ENCODE measurements around the gene ITIH3.

Gene ITIH3

DNA sequence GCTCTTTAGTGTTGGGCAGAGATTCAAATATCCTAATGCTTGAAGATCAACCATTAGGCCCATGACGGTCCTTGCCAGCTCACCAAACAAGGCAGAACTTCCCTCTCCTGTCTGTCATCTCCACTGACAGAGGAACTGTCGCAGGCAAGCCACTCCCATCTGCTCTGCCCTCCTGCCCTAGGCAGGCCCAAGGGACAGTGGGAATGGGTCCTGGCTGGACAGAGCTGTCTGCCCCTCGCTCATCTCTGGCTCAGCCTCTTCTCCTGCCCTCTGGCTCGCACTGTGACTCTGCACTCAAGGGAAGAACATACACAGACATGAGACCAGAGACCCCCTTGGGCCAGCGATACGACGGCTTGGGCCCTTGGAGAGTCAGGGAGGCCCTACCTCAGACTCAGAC lies 47.8 kb downstream of the ITIH3 start:
- H3K27me3 ChIP-seq (ENCODE audit: insufficient read depth, insufficient read length) = no peaks in the 10 kb centered on the region
- peaks cover 25% of the 10 kb centered on the region for H3K36me3 ChIP-seq (ENCODE audit: insufficient read depth, insufficient read length, low read length)
- TF ChIP-seq ZNF274 (IDR thresholded peaks at IDR 0.05; ENCODE audit: low read depth, low read length) (no peak), SUZ12 (IDR thresholded peaks at IDR 0.05; ENCODE audit: extremely low read depth, insufficient read depth, insufficient read length) (no peak)
- peaks cover 6% of the 10 kb centered on the region for H3K4me1 ChIP-seq (ENCODE audit: insufficient read depth, insufficient read length)
- H3K9ac ChIP-seq (ENCODE audit: insufficient read length, low read depth) = no peak overlapping the region
- H3K9me3 ChIP-seq (ENCODE audit: insufficient read depth, low read length) = no peaks in the 10 kb centered on the region
- H3K4me3 ChIP-seq (ENCODE audit: insufficient read length, low read depth) = no peak overlapping the region
- no peak for DNase-seq (ENCODE audit: low read depth, low spot score)

DNA sequence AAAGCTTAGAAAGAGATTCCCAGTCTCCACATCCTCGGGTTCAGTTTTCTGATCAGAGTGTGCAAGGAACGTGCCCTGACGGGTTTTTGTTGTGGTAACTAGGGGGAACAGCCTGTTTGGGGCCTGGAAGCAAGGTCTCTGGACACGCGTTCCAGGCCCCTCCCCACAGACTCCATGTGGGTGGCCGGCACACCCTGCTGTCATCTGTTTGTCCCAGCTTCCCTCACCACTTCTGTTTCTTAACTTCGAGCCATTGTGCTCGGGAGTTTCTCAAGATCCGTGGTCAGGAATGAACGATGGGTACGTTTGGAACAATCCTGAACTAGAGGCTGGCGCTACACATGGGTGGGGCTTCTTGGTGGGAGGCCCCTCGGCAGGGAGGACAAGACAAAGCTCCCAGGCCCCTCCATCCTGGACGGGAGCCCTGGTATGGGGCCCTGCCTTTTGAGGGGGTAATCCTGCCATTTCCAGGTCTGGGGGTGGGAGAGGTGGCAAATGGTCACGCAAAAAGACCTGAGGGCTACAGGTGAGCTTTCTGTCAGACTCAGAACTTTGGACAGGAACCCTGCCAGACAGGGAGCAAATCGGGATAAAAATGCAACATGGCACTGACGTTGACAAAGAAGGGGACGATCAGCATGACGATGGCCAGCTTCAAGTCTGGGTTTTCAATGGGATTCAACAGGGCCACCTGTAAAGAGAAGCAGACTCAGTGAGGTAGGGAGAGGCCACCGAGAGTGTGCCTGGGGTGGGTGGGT lies 48.7 kb downstream of the ITIH3 start:
- Histone ChIP-seq H3K27me3 (ENCODE audit: insufficient read depth, insufficient read length) (no peaks in the 10 kb centered on the region), H3K9ac (ENCODE audit: insufficient read length, low read depth) (no peak overlapping the region), H3K4me3 (ENCODE audit: insufficient read length, low read depth) (no peak overlapping the region), H3K4me1 (ENCODE audit: insufficient read depth, insufficient read length) (peaks cover 6% of the 10 kb centered on the region), H3K9me3 (ENCODE audit: insufficient read depth, low read length) (no peaks in the 10 kb centered on the region), H3K36me3 (ENCODE audit: insufficient read depth, insufficient read length, low read length) (peaks cover 33% of the 10 kb centered on the region)
- TF ChIP-seq ZNF274 (IDR thresholded peaks at IDR 0.05; ENCODE audit: low read depth, low read length) (no peak), SUZ12 (IDR thresholded peaks at IDR 0.05; ENCODE audit: extremely low read depth, insufficient read depth, insufficient read length) (no peak), YY1 (IDR thresholded peaks at IDR 0.05; ENCODE audit: insufficient read depth, insufficient read length) (no peak)
- DNase-seq (ENCODE audit: low read depth, low spot score) = no peak

DNA sequence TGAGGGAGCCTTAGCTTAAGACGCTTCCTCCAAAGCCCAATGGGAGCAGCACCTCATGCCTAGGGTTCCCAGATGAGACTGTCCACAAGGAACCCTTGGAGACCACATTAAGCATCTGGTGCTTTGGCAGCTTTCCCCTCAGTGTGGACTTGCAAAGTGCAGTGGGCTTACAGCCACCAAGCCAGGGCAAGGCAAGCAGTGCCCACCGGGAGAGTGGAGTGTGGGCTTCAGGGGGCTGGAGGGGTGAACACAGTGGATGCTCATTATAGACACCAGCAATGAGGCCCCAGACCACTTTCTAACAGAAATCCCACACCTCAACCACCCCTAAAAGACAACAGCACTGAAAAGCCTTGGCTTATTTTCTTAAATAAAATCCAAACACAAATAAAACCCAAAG lies 49.3 kb downstream of the ITIH3 start:
- peaks cover 8% of the 10 kb centered on the region for H3K4me1 ChIP-seq (ENCODE audit: insufficient read depth, insufficient read length)
- no peak for TF ChIP-seq YY1 (IDR thresholded peaks at IDR 0.05; ENCODE audit: insufficient read depth, insufficient read length)
- no peak for TF ChIP-seq SUZ12 (IDR thresholded peaks at IDR 0.05; ENCODE audit: extremely low read depth, insufficient read depth, insufficient read length)
- TF ChIP-seq ZNF274 (IDR thresholded peaks at IDR 0.05; ENCODE audit: low read depth, low read length) = no peak
- H3K27me3 ChIP-seq (ENCODE audit: insufficient read depth, insufficient read length) = no peaks in the 10 kb centered on the region
- H3K9me3 ChIP-seq (ENCODE audit: insufficient read depth, low read length) = no peaks in the 10 kb centered on the region
- no peak overlapping the region for H3K9ac ChIP-seq (ENCODE audit: insufficient read length, low read depth)
- no peak for DNase-seq (ENCODE audit: low read depth, low spot score)
- no peak overlapping the region for H3K4me3 ChIP-seq (ENCODE audit: insufficient read length, low read depth)
- peaks cover 30% of the 10 kb centered on the region for H3K36me3 ChIP-seq (ENCODE audit: insufficient read depth, insufficient read length, low read length)

DNA sequence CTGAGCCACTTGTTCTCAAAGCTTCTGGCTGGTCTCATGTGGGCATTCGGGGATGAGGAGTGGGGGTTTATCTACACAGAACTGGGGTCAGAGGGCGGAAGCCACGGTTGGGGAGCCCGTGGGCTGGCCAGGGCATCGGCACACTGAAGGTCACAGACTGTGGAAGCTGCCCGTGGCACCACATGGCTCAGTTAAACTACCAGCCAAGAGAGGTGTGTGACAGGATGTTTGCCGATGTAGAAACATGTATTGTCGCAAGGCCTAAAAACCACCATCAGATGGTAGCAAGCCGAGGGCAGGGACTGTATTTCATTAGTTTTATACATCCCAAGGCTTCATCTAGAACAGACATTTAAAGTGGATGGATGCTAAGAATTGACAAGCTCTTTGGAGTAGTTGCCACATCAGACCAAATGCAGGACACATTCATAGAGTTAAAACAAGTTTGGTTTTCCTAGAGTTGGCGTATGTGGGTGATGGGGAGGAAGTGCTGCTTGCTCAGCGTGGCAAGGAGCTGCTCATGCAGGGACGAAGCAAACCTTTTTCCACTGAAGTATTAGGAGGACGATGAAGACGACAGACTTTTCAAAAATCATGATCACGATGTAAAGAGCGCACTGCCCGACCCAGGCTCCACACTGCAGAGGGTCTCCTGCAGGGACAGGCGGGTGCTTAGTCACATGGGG lies 49.8 kb downstream of the ITIH3 start:
- Histone ChIP-seq H3K36me3 (ENCODE audit: insufficient read depth, insufficient read length, low read length) (peaks cover 35% of the 10 kb centered on the region), H3K4me1 (ENCODE audit: insufficient read depth, insufficient read length) (peaks cover 13% of the 10 kb centered on the region), H3K9me3 (ENCODE audit: insufficient read depth, low read length) (no peaks in the 10 kb centered on the region), H3K4me3 (ENCODE audit: insufficient read length, low read depth) (no peak overlapping the region), H3K27me3 (ENCODE audit: insufficient read depth, insufficient read length) (no peaks in the 10 kb centered on the region), H3K9ac (ENCODE audit: insufficient read length, low read depth) (no peak overlapping the region)
- DNase-seq (ENCODE audit: low read depth, low spot score) = no peak
- no peak for TF ChIP-seq YY1 (IDR thresholded peaks at IDR 0.05; ENCODE audit: insufficient read depth, insufficient read length)
- no peak for TF ChIP-seq SUZ12 (IDR thresholded peaks at IDR 0.05; ENCODE audit: extremely low read depth, insufficient read depth, insufficient read length)
- TF ChIP-seq ZNF274 (IDR thresholded peaks at IDR 0.05; ENCODE audit: low read depth, low read length) = no peak

GRCh38 chr3:52845157-52845556 lies 50.6 kb downstream of the ITIH3 start:
- no peak for DNase-seq (ENCODE audit: low read depth, low spot score)
- H3K36me3 ChIP-seq (ENCODE audit: insufficient read depth, insufficient read length, low read length) = peaks cover 40% of the 10 kb centered on the region
- peaks cover 13% of the 10 kb centered on the region for H3K4me1 ChIP-seq (ENCODE audit: insufficient read depth, insufficient read length)
- no peak for TF ChIP-seq SUZ12 (IDR thresholded peaks at IDR 0.05; ENCODE audit: extremely low read depth, insufficient read depth, insufficient read length)
- no peak for TF ChIP-seq YY1 (IDR thresholded peaks at IDR 0.05; ENCODE audit: insufficient read depth, insufficient read length)
- no peak for TF ChIP-seq ZNF274 (IDR thresholded peaks at IDR 0.05; ENCODE audit: low read depth, low read length)
- H3K27me3 ChIP-seq (ENCODE audit: insufficient read depth, insufficient read length) = no peaks in the 10 kb centered on the region
- no peak overlapping the region for H3K4me3 ChIP-seq (ENCODE audit: insufficient read length, low read depth)
- H3K9ac ChIP-seq (ENCODE audit: insufficient read length, low read depth) = no peak overlapping the region
- H3K9me3 ChIP-seq (ENCODE audit: insufficient read depth, low read length) = no peaks in the 10 kb centered on the region

DNA sequence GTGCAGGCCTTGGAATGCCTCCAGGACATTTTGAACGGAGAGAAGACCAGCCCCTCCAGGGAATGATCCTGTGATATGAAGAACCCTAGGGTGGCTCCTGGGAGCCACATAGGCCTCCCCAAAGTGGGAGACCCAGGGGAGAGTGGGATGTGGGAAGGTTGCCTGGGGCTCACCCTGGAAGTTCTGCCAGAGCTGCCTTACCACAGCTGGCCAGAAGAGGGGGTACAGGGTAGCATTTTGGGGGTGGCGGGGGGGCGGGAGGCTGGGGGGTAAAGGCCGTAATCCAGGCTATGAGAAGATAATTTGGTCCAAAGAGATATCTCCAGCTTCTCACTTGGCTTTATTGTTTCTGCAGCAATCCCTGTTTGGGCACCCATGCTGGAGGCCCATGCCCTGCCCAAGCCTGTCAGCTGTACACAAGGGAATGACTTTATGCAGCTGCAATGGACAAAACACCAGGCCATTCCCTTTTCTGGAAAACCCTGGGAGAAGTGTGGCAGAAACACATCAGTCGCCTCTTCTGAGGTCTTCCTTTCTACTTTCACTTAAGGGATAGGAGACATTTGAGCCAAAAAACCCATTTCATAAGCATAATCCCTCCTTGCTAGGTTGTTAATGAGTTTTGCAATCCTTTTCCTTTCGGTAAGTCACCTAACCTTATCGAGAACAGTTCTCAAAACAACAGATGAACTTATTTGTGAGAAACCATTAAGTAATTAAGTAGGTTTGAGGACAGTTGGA lies 51.3 kb downstream of the ITIH3 start:
- Histone ChIP-seq H3K9ac (ENCODE audit: insufficient read length, low read depth) (no peak overlapping the region), H3K36me3 (ENCODE audit: insufficient read depth, insufficient read length, low read length) (peaks cover 40% of the 10 kb centered on the region), H3K27me3 (ENCODE audit: insufficient read depth, insufficient read length) (no peaks in the 10 kb centered on the region), H3K4me1 (ENCODE audit: insufficient read depth, insufficient read length) (peaks cover 13% of the 10 kb centered on the region), H3K4me3 (ENCODE audit: insufficient read length, low read depth) (no peak overlapping the region), H3K9me3 (ENCODE audit: insufficient read depth, low read length) (no peaks in the 10 kb centered on the region)
- DNase-seq (ENCODE audit: low read depth, low spot score) = no peak
- TF ChIP-seq YY1 (IDR thresholded peaks at IDR 0.05; ENCODE audit: insufficient read depth, insufficient read length) = no peak
- TF ChIP-seq SUZ12 (IDR thresholded peaks at IDR 0.05; ENCODE audit: extremely low read depth, insufficient read depth, insufficient read length) = no peak
- TF ChIP-seq ZNF274 (IDR thresholded peaks at IDR 0.05; ENCODE audit: low read depth, low read length) = no peak

DNA sequence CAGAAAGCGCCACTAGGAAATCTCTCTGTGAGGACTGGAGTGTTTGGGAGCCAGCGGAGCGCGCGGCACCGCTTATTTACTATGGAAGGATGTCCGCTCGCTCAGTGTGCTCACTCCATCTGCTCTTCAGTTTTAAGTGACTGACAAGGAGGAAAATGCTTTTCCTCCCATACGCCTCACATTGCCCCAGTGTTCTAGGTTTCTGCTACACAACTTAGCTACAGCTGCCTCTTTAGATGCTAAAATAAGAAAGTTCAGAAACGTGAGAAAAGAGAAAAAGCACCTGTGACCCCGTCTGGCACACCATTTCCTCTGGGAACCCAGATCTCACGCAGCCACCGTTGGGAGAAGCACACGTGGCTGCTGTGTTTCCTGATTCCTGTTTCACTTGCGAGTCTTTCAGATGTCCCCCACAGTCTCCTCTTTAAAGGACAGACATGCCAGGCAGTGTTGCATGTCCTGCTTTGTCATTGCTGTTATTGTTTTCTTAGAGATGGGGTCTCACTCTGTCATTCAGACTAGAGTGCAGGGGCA lies 51.9 kb downstream of the ITIH3 start:
- H3K4me1 ChIP-seq (ENCODE audit: insufficient read depth, insufficient read length) = peaks cover 15% of the 10 kb centered on the region
- no peak for TF ChIP-seq SUZ12 (IDR thresholded peaks at IDR 0.05; ENCODE audit: extremely low read depth, insufficient read depth, insufficient read length)
- no peak for TF ChIP-seq ZNF274 (IDR thresholded peaks at IDR 0.05; ENCODE audit: low read depth, low read length)
- no peak for TF ChIP-seq YY1 (IDR thresholded peaks at IDR 0.05; ENCODE audit: insufficient read depth, insufficient read length)
- DNase-seq (ENCODE audit: low read depth, low spot score) = no peak

More for the DNA sequence above, 51.9 kb downstream of the ITIH3 start:
- H3K36me3 ChIP-seq (ENCODE audit: insufficient read depth, insufficient read length, low read length) = peaks cover 43% of the 10 kb centered on the region
- no peaks in the 10 kb centered on the region for H3K27me3 ChIP-seq (ENCODE audit: insufficient read depth, insufficient read length)
- no peaks in the 10 kb centered on the region for H3K9me3 ChIP-seq (ENCODE audit: insufficient read depth, low read length)
- no peak overlapping the region for H3K4me3 ChIP-seq (ENCODE audit: insufficient read length, low read depth)
- no peak overlapping the region for H3K9ac ChIP-seq (ENCODE audit: insufficient read length, low read depth)
